ENCODE measurements around the gene PKDCC. TPM values are rescaled to one million over a fixed set of nuclear protein-coding genes. Genes with fewer than 3 reads are reported as not detected.

The PKDCC gene
- total and polyA plus RNA-seq, 2 of the 8 experiments (the other 6 are each of a cell fraction or from before 2014, with no cell fraction given) = 49.9 to 80.1 TPM

DNA sequence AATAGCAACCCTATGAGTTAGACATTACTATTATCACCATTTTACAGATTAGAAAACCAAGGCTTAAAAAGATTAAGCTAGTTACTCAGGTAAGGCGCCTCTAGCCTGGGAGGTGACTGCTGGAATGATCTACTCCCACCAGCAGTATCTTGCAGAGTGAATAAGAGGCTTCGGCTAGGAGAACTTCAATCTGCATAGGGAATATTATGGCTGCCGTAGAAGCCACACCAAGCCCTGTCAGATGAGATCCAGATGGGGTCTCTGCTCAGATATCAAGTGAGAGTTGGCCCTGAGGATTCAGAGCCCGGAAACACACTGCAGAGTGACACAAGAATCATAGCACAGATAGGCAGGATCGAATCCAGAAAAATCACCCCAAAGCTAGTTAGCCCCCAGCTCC lies 21.5 kb upstream of the PKDCC start:
- no peak overlapping the region for H3K9ac ChIP-seq (replicated peaks in 1 of 4; ENCODE audit: extremely low read depth in 1 of 4, low read depth in 3 of 4, low read length in 3 of 4)
- POLR2A ChIA-PET (ENCODE audit: partially characterized antibody) = interaction anchor here (1.2 to 3.8 kb wide), 2 partner anchors 10 to 21 kb away, joined by 4 to 21 read pairs; partner anchors contain the start of gene PKDCC
- no peak overlapping the region for H3K4ac ChIP-seq (replicated peaks; ENCODE audit: insufficient read length, low read depth, low read length)
- peaks cover 13 to 28% (median 18%) of the 10 kb centered on the region in 4 experiments for H3K4me1 ChIP-seq (replicated peaks in 1 of 4; ENCODE audit: control insufficient read depth in 3 of 4, insufficient read depth in 4 of 4, low read length in 3 of 4)
- H2BK15ac ChIP-seq (ENCODE audit: low read length) = peak overlapping the region; percentile 19; the same call in 1 of the 2 replicates
- CTCF ChIA-PET (ENCODE audit: partially characterized antibody) = interaction anchor here (0.9 to 2.5 kb wide), 4 partner anchors 15 to 157 kb away, joined by 3 to 26 read pairs (median 8); no protein-coding TSS in a partner anchor
- peak overlapping the region; percentile 73; the same call in 1 of the 2 replicates for H2BK20ac ChIP-seq (ENCODE audit: low read length)
- no peaks in the 10 kb centered on the region for H4K20me1 ChIP-seq (replicated peaks in 1 of 2; ENCODE audit: control insufficient read depth in 1 of 2, insufficient read depth in 2 of 2, low read length in 2 of 2)
- no peak overlapping the region for H3K56ac ChIP-seq (replicated peaks; ENCODE audit: insufficient read length, low read depth, low read length)
- no peaks in the 10 kb centered on the region for H3K9me3 ChIP-seq (ENCODE audit: insufficient read depth in 2 of 2, low read depth in 1 of 2, low read length in 1 of 2)
- H3K27ac ChIP-seq (ENCODE audit: low read depth, low read length) = no peak overlapping the region
- no peak overlapping the region for H4K5ac ChIP-seq (ENCODE audit: insufficient read length, low read depth, low read length)
- H3K23ac ChIP-seq (ENCODE audit: insufficient read length) = no peak overlapping the region
- no peak overlapping the region for H2BK5ac ChIP-seq (ENCODE audit: low read depth, low read length)
- no peak overlapping the region for H3K14ac ChIP-seq (ENCODE audit: insufficient read length)
- no peak overlapping the region for H2AFZ ChIP-seq (ENCODE audit: low read length)
- no peaks in the 10 kb centered on the region for H3K79me1 ChIP-seq (ENCODE audit: low read depth, low read length)
- no peaks in the 10 kb centered on the region; the same call in 1 of the 2 replicates for H3K23me2 ChIP-seq (ENCODE audit: low read depth, low read length)
- no peak overlapping the region for H3K4me2 ChIP-seq (ENCODE audit: insufficient read depth in 1 of 2, low read depth in 2 of 2, low read length in 2 of 2)
- no peak overlapping the region for H2BK120ac ChIP-seq (replicated peaks; ENCODE audit: low read depth, low read length)
- no peak overlapping the region for H4K8ac ChIP-seq (ENCODE audit: extremely low read depth, insufficient read depth, low read length)
- peak overlapping the region; percentile 3; the same call in 1 of the 2 replicates for H2BK12ac ChIP-seq (ENCODE audit: low read depth, low read length)
- H3K18ac ChIP-seq (ENCODE audit: extremely low read depth, low read length) = no peak overlapping the region
- no peaks in the 10 kb centered on the region for H3K36me3 ChIP-seq (ENCODE audit: control insufficient read depth in 2 of 4, insufficient read depth in 4 of 4, low read length in 3 of 4)
- 76% methylated on average over 5 of the region's 5 CpGs; no CpG with 5 or more reads in 1 of the 2 experiments for WGBS, 2 experiments (ENCODE audit: extremely low coverage in 1 of 2, insufficient coverage in 1 of 2, insufficient read length in 1 of 2, insufficient replicate concordance in 2 of 2, low coverage in 1 of 2, low lambda C conversion rate in 2 of 2, missing lambda C conversion rate in 1 of 2)
- H3K79me2 ChIP-seq (ENCODE audit: control insufficient read depth in 1 of 2, insufficient read depth in 2 of 2, low read length in 2 of 2) = no peaks in the 10 kb centered on the region
- H2AK5ac ChIP-seq (ENCODE audit: low read depth, low read length) = no peak overlapping the region
- no peak for FAIRE-seq
- no peak overlapping the region for H4K91ac ChIP-seq (replicated peaks; ENCODE audit: insufficient read length, low read length)
- H3K4me3 ChIP-seq (ENCODE audit: extremely low read depth in 1 of 4, insufficient read depth in 2 of 4, low read depth in 3 of 4, low read length in 4 of 4) = no peak overlapping the region
- peaks cover 0 to 6% (median 3%) of the 10 kb centered on the region in 4 experiments; a peak in 2 of 7 replicates for H3K27me3 ChIP-seq (replicated peaks in 1 of 4; ENCODE audit: control insufficient read depth in 3 of 4, extremely low read depth in 1 of 4, insufficient read depth in 3 of 4, low read length in 3 of 4)
- DNase-seq (ENCODE audit: low read depth in 1 of 2, low spot score in 2 of 2) = no peak
- no peak for TF ChIP-seq RFX5 (IDR thresholded peaks at IDR 0.05; ENCODE audit: borderline replicate concordance, low read depth, low read length)
